ENCODE data around the gene CNTN4. TPM values are rescaled to one million over a fixed set of nuclear protein-coding genes. Genes with fewer than 3 reads are reported as not detected.

The CNTN4 gene
- total and polyA plus RNA-seq, 2 donors (not counting 3 experiments of a cell fraction or from before 2014, with no cell fraction given): not detected

DNA sequence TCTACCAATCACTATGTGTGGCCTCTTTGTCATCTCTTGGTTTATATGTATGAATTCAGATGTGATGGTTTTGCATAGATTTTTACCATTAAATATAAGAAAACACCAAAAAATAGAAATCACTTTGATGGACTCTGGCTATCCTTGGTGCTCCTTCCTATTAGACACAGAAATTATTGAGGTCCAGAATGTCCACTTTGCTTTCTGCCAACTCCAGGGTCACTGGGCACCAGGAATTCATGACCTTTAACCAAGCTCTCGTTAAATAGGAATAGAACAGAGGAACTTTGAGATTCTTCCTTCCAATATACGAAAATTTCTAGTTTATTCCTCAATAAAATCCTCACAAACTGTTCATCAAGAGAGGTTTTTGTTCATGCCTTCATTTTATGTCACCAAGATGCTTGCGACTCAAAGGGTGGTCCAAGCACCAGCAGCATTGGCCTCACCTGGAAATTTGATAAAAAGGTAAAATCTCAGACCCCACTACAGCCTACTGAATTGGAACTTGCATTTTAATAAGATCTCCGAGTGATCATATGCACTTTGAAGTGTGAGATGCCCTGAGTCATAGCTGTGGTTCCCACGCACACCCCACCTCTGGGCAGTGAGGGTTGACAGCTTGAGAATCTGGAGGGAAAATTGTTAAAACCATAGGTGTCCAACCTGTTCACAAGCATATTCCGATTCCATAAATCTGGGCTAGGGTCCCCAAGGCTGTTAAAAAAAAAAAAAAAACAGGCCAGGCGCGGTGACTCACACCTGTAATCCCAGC lies 725.0 kb downstream of the CNTN4 start:
- TF ChIP-seq MYC (IDR thresholded peaks at IDR 0.05; ENCODE audit: low read depth, low read length) (no peak), POLR2AphosphoS5 (IDR thresholded peaks at IDR 0.05; ENCODE audit: insufficient read depth, low read depth, low read length) (no peak), POLR2A (IDR thresholded peaks at IDR 0.05; ENCODE audit: low read depth, low read length) (no peak), JUN (IDR thresholded peaks at IDR 0.05; ENCODE audit: borderline replicate concordance, insufficient read depth, insufficient read length, low read depth) (no peak), FOS (IDR thresholded peaks at IDR 0.05; ENCODE audit: borderline replicate concordance, insufficient read depth, low read length) (no peak), CTCF (IDR thresholded peaks at IDR 0.05; ENCODE audit: extremely low read depth in 1 of 2, insufficient read depth in 1 of 2, low read depth in 1 of 2, low read length in 2 of 2) (no peak), GATA2 (IDR thresholded peaks at IDR 0.05; ENCODE audit: insufficient read depth, insufficient read length, low read depth, low read length) (no peak), EZH2 (IDR thresholded peaks at IDR 0.05; ENCODE audit: borderline replicate concordance, low read depth, low read length, severe bottlenecking) (no peak)
- TF ChIP-seq, protein P1, sequence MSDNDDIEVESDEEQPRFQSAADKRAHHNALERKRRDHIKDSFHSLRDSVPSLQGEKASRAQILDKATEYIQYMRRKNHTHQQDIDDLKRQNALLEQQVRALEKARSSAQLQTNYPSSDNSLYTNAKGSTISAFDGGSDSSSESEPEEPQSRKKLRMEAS (IDR thresholded peaks at IDR 0.05; ENCODE audit: insufficient read depth, insufficient read length): no peak
- H2AFZ ChIP-seq (ENCODE audit: low read depth, low read length): no peak overlapping the region
- no peak overlapping the region for H3K9ac ChIP-seq (replicated peaks; ENCODE audit: extremely low read depth, insufficient read depth, low read length)
- peaks cover 2% of the 10 kb centered on the region for H3K9me3 ChIP-seq (replicated peaks; ENCODE audit: control insufficient read depth, insufficient read depth, low read length)
- dilution Hi-C loops (cut with MboI; ENCODE audit: extremely low pct_ligation_motif_present, low sequenced_read_pairs) (no loop called here), intact Hi-C loops (cut with micrococcal nuclease) (no loop called here)
- H3K27ac ChIP-seq (ENCODE audit: insufficient read depth, low read depth, low read length): no peak overlapping the region
- ChIA-PET POLR2A (no interaction called here), CTCF (no interaction called here)
- no peaks in the 10 kb centered on the region for H3K27me3 ChIP-seq (ENCODE audit: control insufficient read depth in 2 of 2, insufficient read depth in 2 of 2, low read length in 2 of 2)
- DNase-seq (ENCODE audit: low read depth, low spot score) (no peak), FAIRE-seq (no peak)
- H3K36me3 ChIP-seq (ENCODE audit: control insufficient read depth in 2 of 2, extremely low read depth in 1 of 2, insufficient read depth in 2 of 2, low read length in 2 of 2): no peaks in the 10 kb centered on the region
- no peaks in the 10 kb centered on the region for H4K20me1 ChIP-seq (replicated peaks; ENCODE audit: control insufficient read depth, extremely low read depth, insufficient read depth, low read length)
- no peak overlapping the region for H3K4me2 ChIP-seq (ENCODE audit: insufficient read depth, low read length)
- no peak overlapping the region for H3K4me3 ChIP-seq (replicated peaks in 1 of 3; ENCODE audit: insufficient read depth in 1 of 3, low read depth in 1 of 3, low read length in 3 of 3)
- no peaks in the 10 kb centered on the region for H3K9me1 ChIP-seq (replicated peaks; ENCODE audit: control insufficient read depth, extremely low read depth, insufficient read depth, low read length)
- BruUV-seq (replicated peaks): no TSS peak
- H3K79me2 ChIP-seq (ENCODE audit: control insufficient read depth, insufficient read depth, low read length): no peaks in the 10 kb centered on the region
- no peaks in the 10 kb centered on the region for H3K4me1 ChIP-seq (ENCODE audit: control insufficient read depth, extremely low read depth, insufficient read depth, low read length)

Data from endothelial cell of umbilical vein (primary cell).